H9 (cell line): ENCODE results near the gene UNC79. TPM values are rescaled to one million over a fixed set of nuclear protein-coding genes. Genes with fewer than 3 reads are reported as not detected.

Experiments used
- DNase-seq: peaks from one replicate; pipeline ENCODE4 v3.0.0-alpha.2; 2017
- H2AFZ ChIP-seq: one replicate; pipeline ENCODE4 v1.6.1; 2013; ENCODE audit warnings: mild to moderate bottlenecking, low read length, control low read depth, moderate library complexity
- H2AK5ac ChIP-seq: 2 replicates; pipeline ENCODE4 v1.6.1; 2013; ENCODE audit warnings: low read length, control low read depth, mixed read lengths; ENCODE audit not compliant: insufficient read length
- H2BK120ac ChIP-seq: one replicate; pipeline ENCODE4 v1.6.1; 2013; ENCODE audit warnings: low read depth, mild to moderate bottlenecking, low read length, control low read depth, inconsistent platforms; ENCODE audit not compliant: poor library complexity, severe bottlenecking
- H2BK12ac ChIP-seq: 2 replicates; pipeline ENCODE4 v1.6.1; 2013; ENCODE audit warnings: low read length, control low read depth, mixed read lengths, low read depth; ENCODE audit not compliant: insufficient read length
- H2BK15ac ChIP-seq: 2 replicates; pipeline ENCODE4 v1.6.1; 2013; ENCODE audit warnings: low read depth, low read length, control low read depth
- H2BK20ac ChIP-seq: one replicate; pipeline ENCODE4 v1.6.1; 2013; ENCODE audit warnings: low read depth, mild to moderate bottlenecking, low read length, control low read depth, inconsistent platforms; ENCODE audit not compliant: poor library complexity, severe bottlenecking
- H2BK5ac ChIP-seq: 2 replicates; pipeline ENCODE4 v1.6.1; 2013; ENCODE audit warnings: low read length, control low read depth, mixed read lengths; ENCODE audit not compliant: insufficient read length
- H3K14ac ChIP-seq: 2 replicates; pipeline ENCODE4 v1.6.1; 2013; ENCODE audit warnings: low read length, control low read depth; ENCODE audit not compliant: insufficient read depth
- H3K18ac ChIP-seq: 2 replicates; pipeline ENCODE4 v1.6.1; 2013; ENCODE audit warnings: low read depth, mild to moderate bottlenecking, mixed read lengths, low read length, control low read depth; ENCODE audit not compliant: insufficient read length
- H3K23ac ChIP-seq: 2 replicates; pipeline ENCODE4 v1.6.1; 2013; ENCODE audit warnings: low read length, control low read depth, mixed read lengths, low read depth; ENCODE audit not compliant: insufficient read length
- H3K23me2 ChIP-seq: 2 replicates; pipeline ENCODE4 v1.6.1; 2013; ENCODE audit warnings: low read depth, mild to moderate bottlenecking, mixed read lengths, low read length, control low read depth; ENCODE audit not compliant: insufficient read length, poor library complexity, severe bottlenecking
- H3K27ac ChIP-seq: 2 replicates; pipeline ENCODE4 v1.5.1; 2013; ENCODE audit warnings: low read length, control low read depth, mixed read lengths, low read depth; ENCODE audit not compliant: insufficient read length
- H3K27me3 ChIP-seq: 2 replicates; pipeline ENCODE4 v1.6.1; 2013; ENCODE audit warnings: low read length, control low read depth, inconsistent platforms; ENCODE audit not compliant: insufficient read depth
- H3K4ac ChIP-seq: 2 replicates; pipeline ENCODE4 v1.6.1; 2013; ENCODE audit warnings: low read depth, mild to moderate bottlenecking, control low read depth, inconsistent platforms, low read length, moderate library complexity
- H3K4me1 ChIP-seq: 2 replicates; pipeline ENCODE4 v1.6.1; 2013; ENCODE audit warnings: low read length, control low read depth, inconsistent platforms; ENCODE audit not compliant: insufficient read depth
- H3K4me2 ChIP-seq: 2 replicates; pipeline ENCODE4 v1.6.1; 2013; ENCODE audit warnings: low read length, control low read depth, mixed read lengths; ENCODE audit not compliant: insufficient read length, insufficient read depth
- H3K56ac ChIP-seq: 2 replicates; pipeline ENCODE4 v1.6.1; 2013; ENCODE audit warnings: low read depth, mild to moderate bottlenecking, mixed read lengths, low read length, control low read depth; ENCODE audit not compliant: insufficient read length
- H3K79me1 ChIP-seq: 2 replicates; pipeline ENCODE4 v1.6.1; 2013; ENCODE audit warnings: low read depth, mild to moderate bottlenecking, moderate library complexity, low read length, control low read depth, inconsistent platforms; ENCODE audit not compliant: insufficient read depth, poor library complexity, severe bottlenecking
- H3K79me2 ChIP-seq: 2 replicates; pipeline ENCODE4 v1.6.1; 2013; ENCODE audit warnings: low read length, control low read depth, inconsistent platforms; ENCODE audit not compliant: insufficient read depth
- H3K9ac ChIP-seq: 2 replicates; pipeline ENCODE4 v1.6.1; 2013; ENCODE audit warnings: low read length, control low read depth, mixed read lengths; ENCODE audit not compliant: insufficient read length; ENCODE audit errors: extremely low read depth
- H3K9me3 ChIP-seq: one replicate; pipeline ENCODE4 v1.6.1; 2013; ENCODE audit warnings: low read depth, low read length, inconsistent platforms; ENCODE audit not compliant: control insufficient read depth
- H3T11ph ChIP-seq: one replicate; pipeline ENCODE4 v1.6.1; 2013; ENCODE audit warnings: mild to moderate bottlenecking, low read length, control low read depth, inconsistent platforms
- H4K20me1 ChIP-seq: one replicate; pipeline ENCODE4 v1.6.1; 2013; ENCODE audit not compliant: control insufficient read depth, insufficient read length, insufficient read depth
- H4K5ac ChIP-seq: 2 replicates; pipeline ENCODE4 v1.6.1; 2013; ENCODE audit warnings: low read depth, mild to moderate bottlenecking, mixed read lengths, low read length, control low read depth; ENCODE audit not compliant: insufficient read length
- H4K8ac ChIP-seq: replicated peaks from 2 replicates; pipeline ENCODE4 v1.6.1; 2013; ENCODE audit warnings: low read length, control low read depth, mixed read lengths, low read depth; ENCODE audit not compliant: insufficient read length
- H4K91ac ChIP-seq: 2 replicates; pipeline ENCODE4 v1.6.1; 2013; ENCODE audit warnings: low read depth, mild to moderate bottlenecking, moderate library complexity, mixed read lengths, low read length, control low read depth; ENCODE audit not compliant: insufficient read length
- H3K27ac Mint-ChIP-seq, 3 experiments: 2 replicates in 2 of 3; 3 replicates in 1 of 3; pipeline ENCODE4 v1.8.0; 2020 to 2021; ENCODE audit warnings: mixed read lengths in 3 of 3, mild to moderate bottlenecking in 1 of 3, moderate library complexity in 1 of 3
- H3K27me3 Mint-ChIP-seq: 2 replicates; pipeline ENCODE4 v1.8.0; 2021; ENCODE audit warnings: low read depth, mild to moderate bottlenecking, moderate library complexity, mixed read lengths
- H3K36me3 Mint-ChIP-seq, 3 experiments: 2 replicates in 2 of 3; 3 replicates in 1 of 3; pipeline ENCODE4 v1.8.0; 2020 to 2021; ENCODE audit warnings: low read depth in 3 of 3, mixed read lengths in 3 of 3; ENCODE audit not compliant: insufficient read depth in 1 of 3
- H3K4me1 Mint-ChIP-seq, 2 experiments: 2 replicates each; pipeline ENCODE4 v1.8.0; 2020; ENCODE audit warnings: mixed read lengths in 2 of 2
- H3K4me3 Mint-ChIP-seq, 2 experiments: 2 replicates in 1 of 2; 3 replicates in 1 of 2; pipeline ENCODE4 v1.8.0; 2020 to 2021; ENCODE audit warnings: mild to moderate bottlenecking in 2 of 2, mixed read lengths in 2 of 2, moderate library complexity in 1 of 2
- H3K9me3 Mint-ChIP-seq, 2 experiments: 2 replicates in 1 of 2; 3 replicates in 1 of 2; pipeline ENCODE4 v1.8.0; 2020; ENCODE audit warnings: mild to moderate bottlenecking in 2 of 2, mixed read lengths in 2 of 2, moderate library complexity in 1 of 2
- CTCF ChIP-seq: fragments of 200-600 bp; sonication (generic); conservative IDR thresholded peaks from 3 replicates; pipeline ENCODE4 v1.8.0; 2021; ENCODE audit warnings: antibody characterized with exemption, mild to moderate bottlenecking
- WGBS: extraction: QIAGEN DNeasy Blood & Tissue Kit; methylation state at CpG from one replicate; pipeline ENCODE4 v1.1.7; 2013; ENCODE audit warnings: missing lambda C conversion rate, low lambda C conversion rate, mixed read lengths; ENCODE audit not compliant: insufficient read length; ENCODE audit errors: extremely low coverage; 5-methylcytosine and 5-hydroxymethylcytosine counted together
- total RNA-seq: library from RNA; stranded (reverse); gene quantifications from 2 replicates; pipeline ENCODE4 v1.2.1, GENCODE V29; 2021

UNC79 gene
- total RNA-seq, 1 experiment from 2014 or later: 3.0 TPM

DNA sequence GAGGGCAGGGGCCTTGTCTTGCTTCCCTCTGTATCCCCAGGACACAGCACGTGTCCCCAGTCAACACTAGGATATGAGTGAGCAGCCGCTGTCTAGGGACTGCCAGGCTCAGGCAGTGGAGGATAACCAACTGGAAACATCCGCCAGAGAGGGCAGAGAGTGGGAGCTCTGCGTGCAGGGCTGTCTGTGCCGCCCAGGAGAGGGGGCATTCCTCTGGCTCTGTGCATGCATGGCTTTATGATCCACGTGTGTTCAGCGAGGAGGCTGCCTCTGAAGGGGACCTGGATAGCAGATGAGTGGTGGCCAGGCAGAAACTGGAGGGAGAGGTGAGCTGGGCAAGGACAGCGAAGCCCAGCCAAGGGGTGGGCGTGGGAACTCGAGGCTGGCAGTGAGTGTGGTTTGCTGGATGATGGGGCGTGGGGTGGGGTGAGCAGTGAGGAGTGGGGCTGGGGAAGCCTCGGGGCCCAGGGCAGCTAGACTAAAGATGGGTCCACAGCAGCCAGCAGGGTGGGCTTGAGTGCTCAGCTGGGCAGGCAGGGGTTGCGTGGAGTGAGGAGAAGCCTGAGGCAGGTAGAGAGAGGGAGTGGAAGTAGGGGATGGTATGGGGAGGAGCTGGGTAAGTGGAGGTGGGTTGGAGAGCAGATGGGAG, 284.7 kb downstream of the UNC79 start:
- no peak overlapping the region for H4K8ac ChIP-seq
- no peaks in the 10 kb centered on the region; the same call in 1 of the 2 replicates for H3K4me1 ChIP-seq
- no peak overlapping the region for H3T11ph ChIP-seq
- Mint-ChIP-seq H3K36me3 (no peaks in the 10 kb centered on the region), H3K9me3 (no peaks in the 10 kb centered on the region), H3K27ac (no peak overlapping the region; a peak in 2 of 7 replicates), H3K4me1 (peaks cover 23 to 24% of the 10 kb centered on the region in 2 experiments), H3K27me3 (no peaks in the 10 kb centered on the region; the same call in none of the 2 replicates), H3K4me3 (no peak overlapping the region)
- no peak overlapping the region for H4K91ac ChIP-seq
- no peak overlapping the region for H2BK20ac ChIP-seq
- no peaks in the 10 kb centered on the region for H3K23me2 ChIP-seq
- H3K14ac ChIP-seq: no peak overlapping the region
- H3K4me2 ChIP-seq: no peak overlapping the region
- H4K5ac ChIP-seq: no peak overlapping the region
- no peak for TF ChIP-seq CTCF
- H3K9ac ChIP-seq: no peak overlapping the region
- H3K79me2 ChIP-seq: no peaks in the 10 kb centered on the region
- H3K4ac ChIP-seq: no peak overlapping the region
- H2BK12ac ChIP-seq: no peak overlapping the region
- no peak overlapping the region for H3K56ac ChIP-seq
- H3K27ac ChIP-seq: no peak overlapping the region
- H2AFZ ChIP-seq: no peak overlapping the region
- H3K79me1 ChIP-seq: no peaks in the 10 kb centered on the region
- H3K27me3 ChIP-seq: no peaks in the 10 kb centered on the region
- no peaks in the 10 kb centered on the region for H4K20me1 ChIP-seq
- no CpG with 5 or more reads among the region's 13 CpGs for WGBS
- H3K18ac ChIP-seq: no peak overlapping the region
- no peak for DNase-seq
- H3K23ac ChIP-seq: no peak overlapping the region
- H2BK5ac ChIP-seq: no peak overlapping the region
- H3K9me3 ChIP-seq: no peaks in the 10 kb centered on the region
- no peak overlapping the region for H2BK15ac ChIP-seq
- H2BK120ac ChIP-seq: no peak overlapping the region
- H2AK5ac ChIP-seq: no peak overlapping the region
